CD14-positive monocyte (primary cell): ENCODE measurements around the gene MTG2. TPM values are rescaled to one million over a fixed set of nuclear protein-coding genes. Genes with fewer than 3 reads are reported as not detected.

ENCODE experiments used
- DNase-seq, 3 donors: peaks; one replicate each; pipeline ENCODE4 v3.0.0-alpha.2; 2011 to 2022
- H2AFZ ChIP-seq: 2 replicates; pipeline ENCODE4 v1.6.0; 2012; ENCODE audit warnings: mild to moderate bottlenecking, low read depth, low read length, inconsistent platforms; ENCODE audit not compliant: insufficient read depth, poor library complexity, severe bottlenecking
- H3K27ac ChIP-seq, 2 donors: 1 replicate in 1 of 2; 2 replicates in 1 of 2; pipeline ENCODE4 v1.5.1; 2012 to 2013; ENCODE audit warnings: low read length in 2 of 2, control low read depth in 1 of 2, inconsistent platforms in 1 of 2, low read depth in 1 of 2, mild to moderate bottlenecking in 1 of 2
- H3K27me3 ChIP-seq, 2 donors: one replicate each; pipeline versions ENCODE4 v1.6.0 to v1.6.1; 2011 to 2013; ENCODE audit warnings: low read length in 2 of 2; ENCODE audit not compliant: control insufficient read depth in 2 of 2, insufficient read depth in 2 of 2
- H3K36me3 ChIP-seq, 2 donors: replicated peaks in 1 of 2; 1 replicate in 1 of 2; 2 replicates in 1 of 2; pipeline versions ENCODE4 v1.5.1 to v1.6.1; 2012 to 2013; ENCODE audit warnings: low read length in 2 of 2, control low read depth in 1 of 2, inconsistent platforms in 1 of 2, mild to moderate bottlenecking in 1 of 2; ENCODE audit not compliant: insufficient read depth in 2 of 2, control insufficient read depth in 1 of 2
- H3K4me1 ChIP-seq, 2 donors: 1 replicate in 1 of 2; 2 replicates in 1 of 2; pipeline versions ENCODE4 v1.5.1 to v1.6.1; 2012 to 2013; ENCODE audit warnings: low read length in 2 of 2, control low read depth in 1 of 2, inconsistent platforms in 1 of 2, mild to moderate bottlenecking in 1 of 2, moderate library complexity in 1 of 2; ENCODE audit not compliant: insufficient read depth in 2 of 2, control insufficient read depth in 1 of 2
- H3K4me2 ChIP-seq: replicated peaks from 2 replicates; pipeline ENCODE3; 2012; ENCODE audit warnings: low read length, moderate library complexity, mild to moderate bottlenecking; ENCODE audit not compliant: poor library complexity, severe bottlenecking; ENCODE audit errors: extremely low read depth
- H3K4me3 ChIP-seq, 3 experiments: fragments of 200-600 bp in 1 of 3; sonication (generic) in 1 of 3; replicated peaks in 1 of 3; 1 replicate in 2 of 3; 2 replicates in 1 of 3; pipeline ENCODE4 v1.5.1; 2011 to 2013; ENCODE audit warnings: low read length in 3 of 3, mild to moderate bottlenecking in 3 of 3, control low read depth in 2 of 3, low read depth in 2 of 3, inconsistent platforms in 1 of 3, moderate library complexity in 1 of 3
- H3K79me2 ChIP-seq: 2 replicates; pipeline ENCODE4 v1.6.0; 2012; ENCODE audit warnings: mild to moderate bottlenecking, control low read depth, inconsistent platforms, low read length, moderate library complexity; ENCODE audit not compliant: insufficient read depth
- H3K9ac ChIP-seq: 2 replicates; pipeline ENCODE4 v1.6.0; 2017; ENCODE audit warnings: low read length, mild to moderate bottlenecking; ENCODE audit not compliant: insufficient read depth, poor library complexity, severe bottlenecking
- H3K9me3 ChIP-seq, 2 donors: replicated peaks in 1 of 2; 1 replicate in 1 of 2; 2 replicates in 1 of 2; pipeline versions ENCODE4 v1.5.1 to v1.6.1; 2012 to 2013; ENCODE audit warnings: low read length in 2 of 2, control low read depth in 1 of 2; ENCODE audit not compliant: control insufficient read depth in 1 of 2, insufficient read depth in 1 of 2
- H4K20me1 ChIP-seq: 2 replicates; pipeline ENCODE4 v1.6.0; 2012; ENCODE audit warnings: mild to moderate bottlenecking, low read length, control low read depth, moderate library complexity; ENCODE audit not compliant: insufficient read depth
- H3K27ac Mint-ChIP-seq, 7 donors: one replicate each; pipeline ENCODE4 v1.8.0; 2020; ENCODE audit warnings: mild to moderate bottlenecking in 7 of 7, mixed read lengths in 7 of 7, moderate library complexity in 6 of 7, inconsistent platforms in 2 of 7
- H3K27me3 Mint-ChIP-seq, 3 donors: one replicate each; pipeline ENCODE4 v1.8.0; 2021 to 2022; ENCODE audit warnings: low read depth in 3 of 3, mild to moderate bottlenecking in 3 of 3, mixed read lengths in 3 of 3, moderate library complexity in 3 of 3, inconsistent platforms in 1 of 3
- H3K36me3 Mint-ChIP-seq, 2 donors: one replicate each; pipeline ENCODE4 v1.8.0; 2020; ENCODE audit warnings: mixed read lengths in 2 of 2, inconsistent platforms in 1 of 2, mild to moderate bottlenecking in 1 of 2
- H3K4me1 Mint-ChIP-seq: one replicate; pipeline ENCODE4 v1.8.0; 2020; ENCODE audit warnings: mild to moderate bottlenecking, mixed read lengths
- H3K4me3 Mint-ChIP-seq, 2 donors: one replicate each; pipeline ENCODE4 v1.8.0; 2020; ENCODE audit warnings: mild to moderate bottlenecking in 2 of 2, mixed read lengths in 2 of 2, moderate library complexity in 1 of 2
- H3K9me3 Mint-ChIP-seq, 7 donors: one replicate each; pipeline ENCODE4 v1.8.0; 2020 to 2022; ENCODE audit warnings: mixed read lengths in 7 of 7, mild to moderate bottlenecking in 6 of 7, moderate library complexity in 6 of 7, inconsistent platforms in 2 of 7
- WGBS: methylation state at CpG from one replicate; pipeline ENCODE4 v1.1.5; 2013; ENCODE audit warnings: missing lambda C conversion rate; ENCODE audit not compliant: insufficient coverage; 5-methylcytosine and 5-hydroxymethylcytosine counted together
- intact Hi-C, 2 donors: fragments of 100-400 bp; cut with micrococcal nuclease; formaldehyde crosslinking; loops; one replicate each; pipeline versions ENCODE4 v1.15.0 to v1.15.1; 2023
- polyA plus RNA-seq, 3 donors: library from polyadenylated mRNA; depleted of rRNA in 1 of 3; unstranded in 2 of 3; stranded (reverse) in 1 of 3; fragments of 300-500 nt in 2 of 3; fragments of >200 nt in 1 of 3; fragmentation: Illumina TruSeq in 2 of 3; gene quantifications; 1 replicate in 2 of 3; 2 replicates in 1 of 3; pipeline ENCODE4 v1.2.3, GENCODE V29; 2012 to 2021
- TF ChIP-seq, protein P1 (sequence below): fragments of 200-600 bp; IDR thresholded peaks from one replicate; pipeline ENCODE4 v1.8.0; 2022; ENCODE audit warnings: antibody characterized with exemption, mild to moderate bottlenecking

Gene MTG2
- polyA plus RNA-seq, 3 donors: 10.8 to 16.1 (median 14.9) TPM

DNA sequence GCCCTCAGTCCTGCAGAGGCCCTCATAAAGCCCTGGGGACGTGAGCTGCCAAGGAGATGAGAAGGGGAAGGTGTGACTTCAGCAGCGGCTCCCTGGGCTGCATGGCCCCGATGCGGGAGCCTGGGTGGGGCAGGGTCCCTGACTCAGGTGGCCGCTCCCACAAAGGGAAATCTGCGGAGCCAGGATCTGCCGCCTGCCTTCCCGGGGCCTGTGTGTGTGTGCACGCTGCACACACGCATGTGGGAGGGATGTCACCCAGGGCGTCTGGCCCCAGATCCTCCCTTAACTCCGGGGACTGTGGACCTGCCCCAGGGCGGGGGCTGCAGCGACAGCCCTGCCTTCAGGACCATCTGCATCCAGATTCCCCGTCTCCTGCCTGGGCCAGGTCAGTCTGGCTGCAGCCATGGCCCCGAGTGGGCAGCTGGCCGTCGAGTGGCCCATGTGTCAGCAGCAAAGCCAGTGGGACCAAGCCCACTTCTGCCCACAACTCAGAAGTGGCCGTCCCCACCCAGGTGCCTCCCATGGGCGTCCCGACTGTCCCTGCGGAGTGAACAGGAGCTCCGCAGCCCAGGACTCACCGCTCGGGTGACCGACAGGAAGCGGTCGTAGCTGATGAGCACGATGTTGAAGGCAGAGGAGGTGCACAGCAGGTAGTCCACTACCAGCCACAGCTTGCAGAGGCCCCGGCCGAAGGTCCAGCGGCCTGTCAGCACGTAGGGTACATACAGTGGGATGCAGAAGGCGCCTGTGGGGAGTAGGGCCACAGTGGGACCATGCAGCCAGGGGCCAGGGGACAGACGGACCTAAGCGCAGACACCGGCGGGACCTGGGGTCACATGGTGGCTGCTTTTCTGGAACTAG, 35.3 kb downstream of the MTG2 start:
- H3K9ac ChIP-seq: no peak overlapping the region
- H3K4me1 ChIP-seq: no peaks in the 10 kb centered on the region
- Mint-ChIP-seq H3K4me1 (no peaks in the 10 kb centered on the region), H3K9me3 (peaks cover 0 to 5% (median 1%) of the 10 kb centered on the region in 7 donors), H3K27me3 (peaks cover 32 to 59% (median 51%) of the 10 kb centered on the region in 3 donors), H3K27ac (no peak overlapping the region), H3K4me3 (peak overlapping the region in 1 of 2 donors; percentile 21), H3K36me3 (no peaks in the 10 kb centered on the region)
- H3K9me3 ChIP-seq: peaks cover 0 to 3% of the 10 kb centered on the region in 2 donors
- no peak for DNase-seq
- WGBS: 60% methylated on average over 33 of the region's 38 CpGs
- peaks cover 6 to 43% of the 10 kb centered on the region in 2 donors for H3K27me3 ChIP-seq
- H4K20me1 ChIP-seq: no peaks in the 10 kb centered on the region
- intact Hi-C loops: no loop called here
- H3K4me2 ChIP-seq: no peak overlapping the region
- TF ChIP-seq, protein P1, sequence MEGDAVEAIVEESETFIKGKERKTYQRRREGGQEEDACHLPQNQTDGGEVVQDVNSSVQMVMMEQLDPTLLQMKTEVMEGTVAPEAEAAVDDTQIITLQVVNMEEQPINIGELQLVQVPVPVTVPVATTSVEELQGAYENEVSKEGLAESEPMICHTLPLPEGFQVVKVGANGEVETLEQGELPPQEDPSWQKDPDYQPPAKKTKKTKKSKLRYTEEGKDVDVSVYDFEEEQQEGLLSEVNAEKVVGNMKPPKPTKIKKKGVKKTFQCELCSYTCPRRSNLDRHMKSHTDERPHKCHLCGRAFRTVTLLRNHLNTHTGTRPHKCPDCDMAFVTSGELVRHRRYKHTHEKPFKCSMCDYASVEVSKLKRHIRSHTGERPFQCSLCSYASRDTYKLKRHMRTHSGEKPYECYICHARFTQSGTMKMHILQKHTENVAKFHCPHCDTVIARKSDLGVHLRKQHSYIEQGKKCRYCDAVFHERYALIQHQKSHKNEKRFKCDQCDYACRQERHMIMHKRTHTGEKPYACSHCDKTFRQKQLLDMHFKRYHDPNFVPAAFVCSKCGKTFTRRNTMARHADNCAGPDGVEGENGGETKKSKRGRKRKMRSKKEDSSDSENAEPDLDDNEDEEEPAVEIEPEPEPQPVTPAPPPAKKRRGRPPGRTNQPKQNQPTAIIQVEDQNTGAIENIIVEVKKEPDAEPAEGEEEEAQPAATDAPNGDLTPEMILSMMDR: no peak
- H3K79me2 ChIP-seq: no peaks in the 10 kb centered on the region
- H3K36me3 ChIP-seq: no peaks in the 10 kb centered on the region
- H2AFZ ChIP-seq: no peak overlapping the region
- H3K27ac ChIP-seq: no peak overlapping the region
- H3K4me3 ChIP-seq: no peak overlapping the region

DNA sequence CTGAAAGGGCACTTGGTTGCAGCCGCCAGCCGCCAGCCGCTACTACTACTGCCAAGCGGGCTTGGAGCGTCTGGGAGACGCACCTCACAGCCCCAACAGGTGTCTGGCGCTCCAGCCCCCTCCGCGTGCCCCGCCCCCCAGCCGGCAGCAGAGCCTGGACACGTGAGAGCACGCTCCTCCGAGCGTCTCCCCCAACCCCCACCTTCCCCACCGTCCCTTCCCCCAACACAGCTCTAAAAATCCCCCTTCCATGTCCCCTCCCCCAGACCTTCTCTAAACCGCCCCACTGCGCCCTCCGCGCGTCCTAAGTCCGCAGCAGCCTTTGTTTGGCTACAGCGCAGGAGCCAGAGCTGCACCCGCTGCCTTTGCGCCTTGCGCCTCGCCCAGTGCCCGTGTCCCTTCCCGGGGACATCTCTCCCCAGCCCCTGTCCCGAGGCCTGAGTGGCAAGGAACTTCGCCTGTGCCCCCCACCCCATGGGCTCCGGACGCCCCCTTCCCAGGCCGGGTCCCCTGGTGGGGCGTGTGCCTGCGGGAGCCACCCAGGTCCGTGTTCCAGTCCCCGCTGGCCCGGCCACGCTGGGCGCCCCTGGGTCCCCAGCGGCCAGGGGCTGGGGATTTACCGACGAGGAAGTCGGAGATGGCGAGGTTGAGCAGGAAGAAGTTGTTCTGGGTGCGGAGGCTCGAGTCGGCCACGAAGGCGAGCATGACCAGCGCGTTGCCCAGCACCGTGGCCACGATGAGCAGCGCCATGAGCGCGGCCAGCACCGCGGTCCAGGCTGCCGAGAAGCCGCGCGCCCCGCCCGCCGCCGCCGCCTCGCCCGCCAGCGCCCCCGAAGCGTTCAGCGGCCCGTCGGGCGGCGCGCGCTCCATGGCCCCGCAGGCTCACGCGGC, 36.5 kb downstream of the MTG2 start:
- no peak overlapping the region for H3K4me3 ChIP-seq
- no peaks in the 10 kb centered on the region for H3K79me2 ChIP-seq
- peaks cover 6 to 43% of the 10 kb centered on the region in 2 donors for H3K27me3 ChIP-seq
- H3K9me3 ChIP-seq: peaks cover 0 to 3% of the 10 kb centered on the region in 2 donors
- intact Hi-C loops: no loop called here
- no peaks in the 10 kb centered on the region for H3K4me1 ChIP-seq
- TF ChIP-seq, protein P1: no peak
- no peaks in the 10 kb centered on the region for H4K20me1 ChIP-seq
- H2AFZ ChIP-seq: no peak overlapping the region
- DNase-seq: no peak
- H3K4me2 ChIP-seq: no peak overlapping the region
- no peak overlapping the region for H3K27ac ChIP-seq
- Mint-ChIP-seq H3K9me3 (peaks cover 0 to 5% (median 1%) of the 10 kb centered on the region in 7 donors), H3K27me3 (peaks cover 30 to 67% (median 51%) of the 10 kb centered on the region in 3 donors), H3K4me1 (no peaks in the 10 kb centered on the region), H3K27ac (no peak overlapping the region), H3K36me3 (no peaks in the 10 kb centered on the region), H3K4me3 (peak overlapping the region in 1 of 2 donors; percentile 70)
- 2% methylated on average over 83 of the region's 84 CpGs for WGBS
- no peaks in the 10 kb centered on the region for H3K36me3 ChIP-seq
- H3K9ac ChIP-seq: no peak overlapping the region
